Right renal cortex interstitium (tissue), 3 donors: ENCODE data around the gene FOXF1. TPM values are rescaled to one million over a fixed set of nuclear protein-coding genes. Genes with fewer than 3 reads are reported as not detected.

Experiments
- DNase-seq, 3 donors: peaks; one replicate each; pipeline ENCODE4 v3.0.0-alpha.2; 2013; ENCODE audit warnings: low read depth in 3 of 3, low spot score in 2 of 3
- polyA plus RNA-seq, 3 donors: library from polyadenylated mRNA; unstranded; fragments of 120-200 nt; gene quantifications; one replicate each; pipeline ENCODE4 v1.2.1, GENCODE V29; 2013; ENCODE audit not compliant: insufficient read length in 3 of 3

FOXF1 gene
- polyA plus RNA-seq, 3 donors: 0.04 TPM

DNA sequence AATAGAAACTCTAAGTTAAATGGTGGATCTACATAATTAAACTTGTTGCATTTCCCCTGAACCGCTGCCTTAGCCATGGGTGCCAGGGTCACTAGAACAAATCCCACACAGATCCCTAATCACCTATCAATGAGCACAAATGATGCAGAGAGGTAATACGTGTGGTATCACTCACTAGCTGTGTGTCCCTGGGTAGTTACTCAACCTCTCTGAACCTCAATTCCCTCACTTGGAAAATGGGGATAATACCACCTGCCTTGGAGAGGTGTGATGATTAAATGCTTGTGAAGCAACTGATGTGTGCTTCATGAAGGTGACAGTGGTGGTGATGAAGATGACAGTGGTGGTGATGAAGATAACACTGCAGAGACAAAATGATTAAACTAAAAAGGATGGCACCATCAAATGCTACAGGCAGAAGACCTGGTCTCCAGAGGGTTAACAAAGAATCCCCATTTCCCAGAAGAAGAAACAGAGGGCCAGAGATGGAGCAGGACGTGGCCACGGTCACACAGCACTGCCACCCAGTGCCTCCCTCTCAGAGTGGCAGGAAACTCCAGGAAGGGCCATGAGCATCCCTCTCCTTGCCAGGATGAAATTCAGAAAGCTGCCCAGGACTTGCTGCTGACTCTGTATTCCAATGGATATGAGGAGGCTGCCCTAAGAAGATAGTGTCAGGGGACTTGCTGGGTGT lies 17.9 kb upstream of the FOXF1 start:
- no peak for DNase-seq

- no peak for DNase-seq
Measured at GRCh38 chr16:86492961-86493629, 17.2 kb upstream of the FOXF1 start.

GRCh38 chr16:86494039-86494564 lies 16.2 kb upstream of the FOXF1 start:
- no peak for DNase-seq

DNA sequence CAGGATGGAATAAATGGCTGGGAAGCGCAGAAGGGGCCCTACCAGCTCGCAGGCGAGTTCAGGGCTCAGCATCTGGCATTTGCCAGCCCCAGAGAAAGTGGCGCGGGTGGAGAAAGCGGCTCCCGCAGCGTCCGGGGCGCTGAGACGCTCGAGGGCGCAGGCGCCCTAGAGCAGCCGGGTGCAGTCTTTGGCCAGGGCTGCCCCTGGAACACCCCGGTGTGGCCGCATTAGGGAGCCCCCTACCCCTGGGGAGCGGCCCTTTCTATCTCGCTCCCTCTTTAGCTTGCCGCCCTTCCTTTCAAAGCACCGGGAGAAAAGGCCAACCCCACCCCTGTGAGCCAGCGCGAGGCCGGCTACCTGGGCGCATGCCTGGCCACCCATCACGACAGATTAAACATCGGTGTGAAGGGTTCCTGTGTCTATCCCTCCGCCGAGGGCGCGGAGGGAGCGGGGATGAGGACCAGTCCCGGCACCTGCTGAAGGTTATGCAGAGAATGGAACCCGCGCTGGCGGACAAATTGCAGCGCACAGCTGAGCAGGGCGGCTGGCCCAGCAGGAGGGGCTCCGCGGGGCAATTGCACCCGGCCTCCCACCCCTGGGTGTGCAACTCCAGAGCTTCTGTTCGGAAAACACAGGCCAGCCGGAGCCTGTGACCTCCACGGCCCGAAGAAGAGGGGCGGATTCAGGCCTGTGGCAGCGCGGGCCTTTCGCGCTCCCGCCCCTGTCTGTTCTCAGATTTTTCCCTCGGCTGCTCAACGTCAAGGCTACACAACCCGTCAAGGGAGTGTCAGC lies 15.6 kb upstream of the FOXF1 start:
- DNase-seq: no peak

DNA sequence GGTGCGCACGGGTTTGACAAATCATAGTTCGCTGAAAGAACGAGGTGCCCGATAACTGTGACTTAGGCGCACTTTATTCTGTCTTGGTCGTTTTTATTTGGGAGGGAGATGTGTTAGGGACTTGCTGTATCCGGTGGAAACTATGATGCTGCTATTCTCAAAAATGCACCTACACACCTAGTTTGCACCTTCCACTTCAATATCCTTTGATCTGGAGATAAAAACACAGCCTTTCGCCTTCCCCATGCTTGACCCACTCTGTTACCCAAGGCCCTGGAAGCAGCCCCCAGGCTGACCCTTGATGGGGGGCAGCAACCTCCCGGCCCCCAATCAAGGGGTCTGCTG lies 15.0 kb upstream of the FOXF1 start:
- DNase-seq: no peak

DNA sequence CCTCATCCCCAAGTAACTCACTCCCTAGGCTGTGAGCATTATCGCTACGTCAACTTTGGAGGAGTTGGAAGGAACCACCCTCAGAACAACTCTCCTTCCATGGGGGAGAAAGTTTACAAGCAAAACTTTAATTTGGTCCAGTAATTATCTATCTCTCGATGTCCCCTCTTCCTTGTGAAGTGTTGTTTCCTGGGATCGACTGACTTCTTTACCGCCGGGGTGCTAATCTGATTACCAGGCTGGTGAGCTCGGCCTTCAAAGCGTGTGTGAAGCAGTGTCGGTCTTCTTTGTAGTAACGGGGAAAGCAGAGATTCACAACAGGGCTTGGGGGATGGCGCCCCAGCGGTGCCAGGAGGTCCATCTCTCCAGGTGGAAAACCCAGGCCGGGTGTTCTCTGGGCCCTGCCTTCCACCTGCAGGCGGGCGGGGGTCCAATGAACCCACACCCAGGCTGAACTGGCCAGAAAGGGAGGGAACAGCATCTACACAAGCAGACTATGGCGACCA lies 14.5 kb upstream of the FOXF1 start:
- DNase-seq: no peak

DNA sequence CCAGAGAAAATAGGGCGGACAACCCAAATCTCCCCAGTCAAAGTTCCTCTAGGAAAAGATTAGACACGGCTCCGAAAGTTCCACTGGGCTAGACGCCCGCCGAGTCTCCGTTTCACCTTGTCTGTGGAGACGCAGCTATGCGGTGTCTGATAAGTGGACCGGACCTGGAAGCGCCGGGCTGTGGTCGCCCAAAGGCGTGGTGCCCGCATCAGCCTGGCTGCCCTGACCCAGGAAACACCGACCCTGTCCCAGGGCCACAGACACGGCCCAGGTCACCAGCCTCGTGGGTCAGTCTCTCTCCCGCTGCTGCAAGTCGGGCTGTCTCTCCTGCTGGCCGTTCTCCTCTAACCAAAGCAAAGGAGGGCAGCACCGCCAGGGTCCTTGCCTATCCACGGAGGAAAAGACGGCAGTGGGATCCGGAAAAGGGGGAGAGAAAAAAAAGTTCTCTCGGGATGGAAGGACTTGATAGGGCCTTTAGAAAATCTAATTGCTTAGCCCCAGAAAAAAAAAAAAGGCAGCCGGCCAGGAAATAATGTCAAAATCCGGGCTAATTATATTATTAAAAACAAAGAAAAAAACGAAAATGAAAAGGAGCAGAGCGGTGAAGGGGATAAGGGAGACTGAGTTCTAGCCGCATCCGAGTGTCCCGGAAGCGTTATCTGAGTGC lies 13.9 kb upstream of the FOXF1 start:
- DNase-seq: no peak

GRCh38 chr16:86496929-86497461 lies 13.3 kb upstream of the FOXF1 start:
- DNase-seq: no peak

GRCh38 chr16:86497551-86498021 lies 12.7 kb upstream of the FOXF1 start:
- no peak for DNase-seq

DNA sequence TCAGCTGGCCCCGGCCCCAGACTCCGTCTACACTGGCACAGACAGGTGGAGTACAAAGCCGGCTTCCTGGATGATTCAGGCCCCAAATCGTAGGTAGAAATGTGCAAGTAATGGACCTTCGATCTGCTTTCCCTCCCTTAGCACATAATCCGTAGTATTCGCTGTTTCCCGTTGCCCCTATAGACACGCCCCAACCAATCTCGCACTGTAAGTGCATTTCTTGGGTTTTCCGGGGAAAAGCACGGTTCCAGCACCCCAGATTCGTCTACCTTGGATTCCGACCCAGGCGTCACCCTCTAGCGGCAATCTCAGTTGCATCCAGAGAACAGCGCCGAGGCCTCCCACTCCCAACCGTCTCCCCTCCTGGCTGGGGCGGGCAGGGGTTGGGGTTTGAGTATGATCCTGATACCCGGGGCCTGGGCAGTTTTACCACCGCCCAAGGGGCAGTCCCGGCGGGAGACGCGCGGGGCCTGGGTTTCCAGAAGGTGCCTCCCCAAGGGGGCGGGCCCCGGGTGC lies 12.1 kb upstream of the FOXF1 start:
- no peak for DNase-seq

DNA sequence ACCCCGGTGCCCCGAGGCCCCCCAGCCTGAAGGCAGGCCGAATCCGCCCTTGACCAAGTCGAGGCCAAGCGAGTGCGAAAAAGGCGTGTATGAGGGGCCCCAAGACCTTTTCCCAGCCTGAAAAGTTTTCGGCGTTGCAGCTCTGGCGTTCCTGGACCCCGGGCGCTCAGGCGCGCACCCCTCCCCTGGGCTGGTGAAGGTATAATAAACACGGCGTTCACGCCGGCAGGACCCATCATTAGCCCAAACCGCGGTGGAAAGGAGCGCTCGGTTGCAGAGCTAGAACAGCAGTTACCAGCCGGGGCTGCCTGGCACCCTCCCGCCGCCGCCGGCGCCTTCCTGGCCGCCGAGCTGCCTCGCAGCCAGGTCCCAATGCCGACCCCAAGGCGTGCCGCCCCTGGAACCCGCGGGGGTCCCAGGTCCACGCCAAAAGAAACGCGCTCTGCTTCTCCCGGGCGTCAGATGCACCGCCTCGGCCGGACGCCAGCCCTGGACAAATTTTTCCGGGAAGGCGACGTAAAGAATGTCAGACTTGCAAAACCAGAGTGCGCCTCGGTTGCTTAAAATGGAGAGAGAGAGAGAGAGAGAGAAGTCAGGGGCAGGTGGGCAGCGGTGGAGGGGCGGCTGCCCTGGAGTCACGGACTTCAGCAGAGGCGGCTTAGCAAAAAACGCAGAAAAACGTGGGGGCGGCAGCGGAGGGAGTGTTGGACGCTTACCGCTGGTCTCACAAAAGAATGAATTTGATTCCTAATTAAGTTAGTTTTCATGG lies 11.5 kb upstream of the FOXF1 start:
- no peak for DNase-seq

GRCh38 chr16:86499440-86499786 lies 10.9 kb upstream of the FOXF1 start:
- no peak for DNase-seq

GRCh38 chr16:86499889-86500707 lies 10.2 kb upstream of the FOXF1 start:
- DNase-seq: no peak

DNA sequence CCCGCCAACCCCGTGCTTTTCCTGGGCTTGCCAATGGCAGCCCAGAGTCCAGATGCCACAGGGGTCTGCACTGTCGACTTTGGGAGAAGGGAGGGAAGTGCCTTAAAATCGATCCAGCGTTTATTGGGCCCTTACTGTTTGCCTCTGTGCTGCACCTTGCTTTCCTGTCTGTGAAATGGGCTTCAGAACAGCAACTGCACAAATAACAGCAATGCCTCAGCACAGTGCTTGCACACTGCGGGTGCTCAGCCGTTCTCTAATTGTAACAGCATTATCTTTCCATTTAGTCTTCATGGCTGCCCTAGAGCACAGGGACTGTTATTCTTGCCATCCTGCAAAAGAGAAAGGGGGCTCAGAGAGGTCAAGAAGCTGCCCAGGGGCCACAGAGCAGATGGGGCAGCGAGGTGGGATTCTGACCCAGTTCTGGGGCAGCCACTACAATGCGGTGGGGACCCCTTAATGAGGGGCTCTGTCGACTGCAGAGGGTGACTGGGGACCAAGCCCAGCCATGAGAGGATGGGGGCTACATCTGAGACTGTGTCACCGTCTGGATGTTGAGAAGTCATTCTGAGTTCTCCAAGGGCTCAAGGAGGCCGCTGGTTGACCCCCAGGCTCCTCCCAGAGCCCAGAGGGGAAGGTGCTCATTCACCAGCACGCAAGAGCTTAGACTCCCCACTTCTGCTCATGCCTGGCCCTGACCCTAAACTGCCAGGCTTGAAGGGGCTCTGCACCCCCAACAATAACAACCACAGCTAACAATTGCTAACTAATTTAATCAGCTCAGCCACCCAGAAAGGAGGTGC lies 9.4 kb upstream of the FOXF1 start:
- DNase-seq: no peak

- no peak for DNase-seq
Measured at GRCh38 chr16:86501989-86502855, 8.1 kb upstream of the FOXF1 start.

GRCh38 chr16:86502856-86503748 lies 7.2 kb upstream of the FOXF1 start:
- DNase-seq: no peak
